Activated CD8-positive, alpha-beta memory T cell treated with anti-CD3 and anti-CD28 coated beads for 1 hour (primary cell): ENCODE results near the gene IFRD2.
"Not testable (repeated sequence)": the region's sequence is repeated elsewhere in the genome, so short reads cannot be mapped to it uniquely, and the experiment has no call there.

ENCODE experiments used
- DNase-seq, 2 donors: peaks; one replicate each; pipeline ENCODE4 v3.0.0-alpha.2; 2020; ENCODE audit warnings: low read depth in 1 of 2; ENCODE audit errors: extremely low read depth in 1 of 2

Gene IFRD2

DNA sequence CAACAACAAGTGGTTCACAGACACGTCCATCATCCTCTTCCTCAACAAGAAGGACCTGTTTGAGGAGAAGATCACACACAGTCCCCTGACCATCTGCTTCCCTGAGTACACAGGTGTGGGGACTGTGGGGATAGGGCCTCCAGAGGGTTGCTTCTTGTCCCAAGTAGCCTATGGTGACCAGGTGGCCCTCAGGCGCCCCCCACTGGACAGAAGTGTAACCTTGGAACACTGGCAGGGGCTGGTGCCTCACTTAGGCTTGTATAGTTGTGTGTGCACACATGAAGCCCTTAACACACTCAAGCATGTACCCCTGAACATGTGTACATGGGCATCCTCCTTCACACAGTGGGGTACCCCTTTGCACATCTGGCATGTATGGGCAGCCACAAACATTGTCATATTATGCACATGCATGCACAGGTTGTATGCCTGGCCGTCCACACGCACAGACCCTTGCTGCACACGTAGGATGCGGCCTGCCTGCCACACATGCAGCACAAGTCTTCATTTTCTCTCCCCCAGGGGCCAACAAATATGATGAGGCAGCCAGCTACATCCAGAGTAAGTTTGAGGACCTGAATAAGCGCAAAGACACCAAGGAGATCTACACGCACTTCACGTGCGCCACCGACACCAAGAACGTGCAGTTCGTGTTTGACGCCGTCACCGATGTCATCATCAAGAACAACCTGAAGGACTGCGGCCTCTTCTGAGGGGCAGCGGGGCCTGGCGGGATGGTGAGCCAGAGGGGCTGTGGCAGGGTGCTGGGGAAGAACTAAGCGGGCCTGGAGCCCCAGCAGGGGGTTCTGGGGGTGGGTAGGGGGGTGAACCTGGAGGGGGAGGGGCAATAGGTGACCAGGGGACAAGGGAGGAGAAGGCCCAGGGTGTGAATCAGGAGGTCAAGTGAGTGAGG, 35.0 kb downstream of the IFRD2 start:
- DNase-seq = no peak

DNA sequence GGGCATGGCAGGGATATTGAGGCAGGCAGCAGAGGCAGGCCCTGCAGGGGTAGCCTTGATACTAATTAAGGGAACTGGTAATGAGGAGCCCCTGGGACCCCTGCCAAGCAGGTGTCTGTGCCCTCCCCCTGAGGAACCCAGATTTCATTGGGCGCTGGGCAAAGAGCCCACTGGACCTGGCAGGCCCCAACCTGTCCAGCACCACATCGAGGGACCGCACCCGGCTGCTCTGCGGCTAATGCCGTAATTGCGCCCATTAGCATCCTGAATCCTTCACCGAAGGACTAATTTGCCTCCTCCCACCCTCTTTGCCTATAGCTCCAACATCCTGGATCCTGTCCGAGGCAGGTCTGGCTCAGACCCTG, 37.0 kb downstream of the IFRD2 start:
- no peak for DNase-seq

DNA sequence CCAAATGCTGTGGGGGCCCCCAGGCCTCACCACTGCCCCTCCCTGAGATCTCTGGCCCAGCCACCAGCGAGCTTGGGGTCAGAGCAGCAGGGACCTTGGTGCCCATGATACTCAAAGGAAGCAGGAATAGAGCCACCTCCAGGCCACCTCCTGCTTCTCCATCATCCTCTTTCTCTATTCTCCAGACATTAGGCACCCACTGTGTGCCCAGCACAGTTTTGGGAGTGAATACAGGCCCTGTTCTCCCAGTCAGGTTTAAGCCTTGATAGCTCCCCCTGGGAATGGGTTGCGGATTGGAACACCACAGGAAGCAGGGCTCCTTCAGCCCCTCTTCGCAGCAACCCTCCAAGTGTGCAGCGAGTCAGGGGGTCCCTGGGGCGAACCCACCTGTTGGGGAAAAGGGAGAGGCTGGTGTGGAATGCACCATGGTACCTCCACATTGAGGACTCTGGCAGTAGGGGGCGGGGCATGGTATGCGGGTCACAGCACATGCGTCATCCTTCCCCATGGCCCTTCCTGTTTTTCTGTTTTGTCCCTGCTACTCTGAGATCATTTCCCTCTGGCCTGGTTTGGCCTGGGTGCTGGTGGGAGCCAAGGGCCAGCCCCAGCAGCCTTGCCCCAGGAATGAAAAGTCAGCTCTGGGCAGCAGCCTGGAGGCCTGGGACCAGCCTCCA, 37.5 kb downstream of the IFRD2 start:
- DNase-seq = no peak

DNA sequence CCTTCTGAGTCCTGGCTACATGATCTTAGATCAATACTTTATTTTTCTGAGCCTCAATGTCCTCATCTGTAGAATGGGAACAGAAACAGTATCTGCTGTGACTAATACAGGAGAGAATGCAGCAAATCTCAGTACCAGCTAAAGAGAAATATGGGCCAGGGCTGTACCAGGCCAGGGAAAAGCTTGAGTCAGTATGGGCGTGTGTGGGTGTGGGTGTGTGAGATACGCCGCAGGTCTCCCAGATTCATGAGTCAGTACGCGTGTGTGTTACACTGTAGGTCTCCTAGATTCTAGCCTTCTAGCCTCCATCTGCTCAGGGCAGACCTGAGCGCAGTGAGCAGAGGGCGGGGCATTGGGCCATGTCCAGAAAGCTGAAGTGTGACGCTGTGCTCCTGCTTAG, 41.0 kb downstream of the IFRD2 start:
- DNase-seq = no peak

DNA sequence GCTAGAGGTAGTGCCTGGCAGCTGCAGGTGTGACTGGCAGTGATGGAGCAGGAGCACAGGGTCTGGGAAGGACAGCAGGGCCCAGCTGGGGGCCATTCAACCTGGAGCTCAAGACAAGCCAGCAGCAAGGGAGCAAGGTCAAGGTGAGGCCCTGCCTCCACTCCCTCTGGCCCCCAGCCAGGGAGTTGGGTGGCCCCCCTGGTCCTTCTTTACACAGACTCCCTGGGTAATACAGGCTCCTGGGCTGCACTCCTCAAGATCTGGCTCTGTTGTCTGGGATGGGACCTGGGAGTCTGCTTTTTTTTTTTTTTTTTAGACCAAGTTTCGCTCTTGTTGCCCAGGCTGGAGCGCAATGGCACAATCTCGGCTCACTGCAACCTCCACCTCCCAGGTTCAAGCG, 41.7 kb downstream of the IFRD2 start:
- DNase-seq = no peak

DNA sequence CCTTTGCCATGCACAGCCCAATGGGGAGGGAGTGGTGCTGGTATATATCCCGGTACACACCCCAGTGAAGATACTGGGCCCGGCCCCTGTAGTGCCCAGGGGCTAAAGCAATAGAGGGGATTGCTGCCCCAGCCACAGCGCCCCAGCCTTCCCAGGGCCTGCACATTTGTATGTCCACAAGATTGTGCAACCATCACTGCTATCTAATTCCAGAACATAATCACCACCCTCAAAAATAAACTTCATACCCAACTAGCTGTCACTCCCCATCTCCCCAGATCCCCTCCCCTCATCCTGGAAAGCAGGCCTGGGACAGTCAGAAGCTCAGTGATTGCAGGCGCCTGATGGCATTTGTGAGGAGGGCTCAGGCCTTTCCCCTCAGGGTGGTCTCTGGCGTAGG, 42.8 kb downstream of the IFRD2 start:
- DNase-seq = no peak

DNA sequence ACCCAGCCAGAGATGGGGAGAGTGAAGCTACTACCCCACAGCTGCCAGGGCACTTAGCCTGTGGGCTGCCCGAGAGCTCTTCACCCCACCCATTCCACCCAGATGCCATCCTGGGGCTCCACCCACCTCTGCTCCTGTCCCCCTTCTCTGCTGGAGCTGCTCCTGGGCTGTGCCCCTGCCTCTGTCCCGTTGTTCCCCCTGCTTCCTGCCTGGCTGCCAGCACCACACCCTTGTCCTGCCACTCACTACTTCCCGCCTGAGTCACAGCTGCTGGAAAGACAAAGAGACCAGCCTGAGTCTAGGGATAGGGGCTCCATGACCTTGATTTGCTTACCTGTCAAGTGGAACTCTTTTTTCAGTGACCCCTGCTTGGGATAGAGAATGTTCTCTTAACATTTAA, 43.8 kb downstream of the IFRD2 start:
- DNase-seq = no peak

DNA sequence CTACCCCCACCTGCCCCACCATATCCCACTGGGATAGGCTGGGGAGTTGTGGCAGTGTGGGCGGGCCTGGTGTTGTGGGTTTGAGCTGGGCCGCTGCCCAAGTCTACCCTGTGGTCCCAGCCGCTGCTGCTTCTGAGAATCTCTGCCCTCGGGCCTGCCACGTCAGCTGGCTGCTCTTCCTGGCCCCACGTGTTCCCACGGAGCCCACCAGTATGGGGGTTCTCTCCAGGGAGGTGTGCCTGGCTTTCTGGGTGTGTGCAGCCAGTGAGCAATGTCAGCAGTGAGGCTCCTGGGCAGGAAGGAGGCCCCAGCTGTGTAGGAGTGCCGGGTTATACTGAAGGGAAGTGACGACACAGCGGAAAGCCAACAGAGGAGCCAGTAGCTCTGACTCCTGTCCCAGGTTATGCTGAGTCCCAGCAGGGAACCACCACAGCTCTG, 45.7 kb downstream of the IFRD2 start:
- peak; percentile 59 to 60 for DNase-seq

DNA sequence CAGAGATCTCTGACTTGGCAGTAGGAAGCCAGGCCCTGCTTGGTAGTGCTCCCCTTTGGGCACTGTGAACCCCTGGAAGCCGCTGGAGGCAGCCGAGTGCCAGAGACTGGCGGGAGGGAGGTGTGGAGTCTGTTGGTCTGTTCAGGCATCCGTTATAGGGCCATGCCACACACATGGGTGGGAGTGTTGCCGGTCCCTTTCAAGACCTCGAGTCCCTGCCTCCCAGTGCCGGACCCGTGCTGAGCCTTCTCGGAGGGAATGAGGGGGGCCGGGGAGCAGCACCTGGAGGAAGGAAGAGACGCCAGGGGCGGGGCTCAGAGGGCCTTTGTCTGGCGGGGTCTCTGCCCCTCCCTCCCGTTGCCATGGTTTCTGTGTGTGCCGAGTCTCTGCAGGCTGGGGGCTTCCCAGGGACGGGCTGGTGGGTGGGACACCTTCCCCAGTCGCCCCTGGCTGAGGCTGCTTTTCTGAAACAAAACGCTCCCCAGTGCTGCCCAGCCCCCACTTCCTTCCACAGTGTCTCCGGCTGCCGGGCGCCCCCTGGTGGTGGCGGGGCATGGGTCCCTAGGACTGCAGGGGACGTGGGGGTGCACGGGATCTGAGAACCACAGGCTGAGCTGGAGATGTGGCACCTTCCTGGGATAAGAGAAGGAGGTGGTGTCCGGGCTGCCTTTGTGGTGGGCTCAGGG, 46.3 kb downstream of the IFRD2 start:
- peak; percentile 90 to 96 for DNase-seq

DNA sequence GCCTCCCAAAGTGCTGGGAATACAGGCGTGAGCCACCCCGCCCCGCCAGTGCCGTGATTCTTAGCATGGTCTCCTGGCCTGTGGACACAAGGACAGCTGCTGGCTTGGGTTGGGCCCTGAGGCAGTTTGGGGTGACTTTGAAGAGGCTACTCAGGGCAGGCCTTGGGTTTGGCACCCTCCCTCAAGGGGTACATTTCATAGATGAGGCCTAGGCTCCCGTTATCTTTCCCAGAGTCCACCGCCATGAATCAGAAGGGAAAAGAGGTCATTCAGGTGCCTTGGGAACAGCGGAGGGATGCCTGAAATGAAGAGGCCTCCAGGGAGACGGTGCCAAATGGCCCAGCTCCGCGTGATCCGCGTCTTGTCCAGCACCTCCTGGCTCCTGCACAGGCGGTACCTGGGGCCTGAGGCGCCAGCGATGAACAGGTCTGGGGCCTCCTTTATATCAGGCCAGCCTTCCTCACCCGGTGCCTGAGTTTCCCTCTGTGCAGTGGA, 46.9 kb downstream of the IFRD2 start:
- DNase-seq = no peak

DNA sequence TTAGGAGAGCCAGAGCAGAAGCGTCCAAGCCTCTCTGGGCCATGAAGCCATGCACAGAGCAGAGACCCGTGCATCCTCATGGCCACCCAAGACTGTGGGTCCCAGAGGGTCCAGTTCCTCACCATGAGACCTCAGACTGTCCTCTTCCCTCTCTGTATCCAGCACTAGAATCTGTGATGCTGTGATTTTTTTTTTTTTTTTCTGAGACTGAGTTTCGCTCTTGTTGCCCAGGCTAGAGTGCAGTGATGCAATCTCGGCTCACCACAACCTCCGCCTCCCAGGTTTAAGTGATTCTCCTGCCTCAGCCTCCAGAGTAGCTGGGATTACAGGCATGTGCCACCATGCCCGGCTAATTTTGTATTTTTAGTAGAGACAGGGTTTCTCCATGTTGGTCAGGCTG, 47.4 kb downstream of the IFRD2 start:
- DNase-seq = not testable (repeated sequence)

DNA sequence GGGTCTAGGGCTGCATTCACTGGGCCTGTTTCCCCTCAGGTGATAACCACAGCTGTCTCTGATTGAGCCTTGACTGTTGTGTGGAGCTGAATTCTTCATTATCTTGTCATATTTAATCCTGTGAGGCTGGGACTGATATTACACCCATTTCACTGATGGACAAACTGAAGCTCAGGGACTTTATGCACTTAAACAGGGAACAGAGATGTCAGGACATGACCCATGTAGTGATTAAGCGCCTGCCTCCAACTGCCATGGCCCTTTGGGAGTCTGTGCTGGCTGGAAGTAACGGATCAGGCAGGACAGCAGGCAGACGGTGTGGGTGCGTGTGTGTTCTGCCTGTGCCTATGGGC, 48.7 kb downstream of the IFRD2 start:
- DNase-seq = no peak

DNA sequence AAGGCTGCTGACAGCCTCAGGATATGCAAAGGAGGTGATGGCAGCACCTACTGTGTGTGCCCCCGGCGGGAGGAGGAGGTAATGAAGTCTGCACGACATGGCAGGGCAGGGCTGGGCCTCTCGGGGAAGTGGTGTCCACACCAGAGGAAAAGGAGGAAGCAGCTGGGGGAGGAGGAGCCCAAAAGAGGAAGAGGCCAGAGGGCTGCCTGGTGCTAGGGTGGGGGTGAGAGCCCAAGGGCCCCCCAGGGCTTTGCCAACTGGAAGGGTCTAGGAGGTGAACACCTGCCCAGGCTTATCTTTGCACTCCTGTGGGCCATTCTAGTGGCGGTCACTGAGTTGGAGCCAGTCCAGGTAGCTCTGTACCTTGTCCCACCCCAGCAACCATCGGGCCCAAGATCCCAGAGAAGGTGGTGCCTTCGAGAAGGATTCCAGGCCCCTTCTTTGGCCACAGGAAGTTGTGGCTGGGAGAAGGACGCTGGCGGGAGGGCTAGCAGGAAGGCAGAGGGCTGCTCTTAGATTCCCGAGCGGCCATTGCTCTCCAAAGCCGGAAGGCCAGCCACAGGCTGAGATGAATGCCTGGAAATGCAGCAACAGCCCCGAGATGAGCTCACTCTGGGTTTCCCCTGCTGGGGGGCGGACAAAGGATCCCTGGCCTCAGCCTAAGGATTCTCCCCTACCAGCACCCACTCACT, 49.2 kb downstream of the IFRD2 start:
- no peak for DNase-seq

DNA sequence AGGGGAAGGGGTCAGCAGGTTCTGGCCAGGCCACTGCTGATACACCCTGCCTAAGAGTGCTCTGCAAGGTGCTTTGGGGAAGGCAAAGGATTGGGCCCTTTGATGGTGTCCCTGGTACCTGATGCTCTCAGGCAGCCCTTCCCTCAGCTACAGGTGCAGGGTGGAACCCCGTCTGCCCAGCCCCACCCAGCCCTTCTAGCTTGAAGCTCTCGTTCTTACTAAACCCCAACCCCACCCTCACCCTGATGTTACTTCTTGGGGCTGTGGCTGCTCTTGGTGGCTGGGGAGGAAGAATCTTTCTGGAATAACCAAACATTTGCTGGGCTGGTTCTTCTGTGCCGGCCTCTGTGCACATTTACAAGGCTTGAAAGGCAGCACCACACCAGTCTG, 49.9 kb downstream of the IFRD2 start:
- no peak for DNase-seq

DNA sequence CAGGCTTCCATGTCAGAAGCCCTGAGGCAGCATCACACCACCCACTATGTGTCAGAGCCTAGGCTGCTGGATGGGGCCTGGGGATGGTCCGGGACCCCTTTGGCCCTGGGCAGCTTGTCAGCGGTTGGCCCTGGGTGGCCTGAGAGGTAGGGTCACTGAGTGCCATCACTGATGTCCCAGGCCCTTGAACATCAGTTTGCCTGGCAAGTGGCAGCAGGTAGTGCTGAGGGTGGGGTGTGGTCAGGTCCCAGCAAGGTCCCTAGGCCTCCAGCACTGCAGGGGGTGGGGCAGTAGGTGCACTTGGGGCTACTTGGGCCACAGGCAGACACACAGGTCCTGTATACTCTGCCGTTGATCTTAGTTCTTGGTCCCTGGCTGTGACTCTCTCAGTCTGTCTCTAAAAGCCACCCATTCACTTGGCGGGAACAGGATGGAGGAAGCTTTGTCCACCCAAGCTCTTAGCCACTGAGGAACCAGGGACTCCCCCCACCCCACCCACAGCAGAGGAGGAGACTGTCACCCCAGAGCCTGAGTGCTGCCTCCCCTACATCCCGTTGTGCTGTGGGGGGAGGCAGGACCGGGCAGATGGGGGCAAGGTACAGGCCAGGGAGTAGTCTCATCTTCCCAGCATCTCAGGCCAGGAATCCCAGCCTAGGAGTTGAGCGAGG, 50.4 kb downstream of the IFRD2 start:
- DNase-seq = no peak

DNA sequence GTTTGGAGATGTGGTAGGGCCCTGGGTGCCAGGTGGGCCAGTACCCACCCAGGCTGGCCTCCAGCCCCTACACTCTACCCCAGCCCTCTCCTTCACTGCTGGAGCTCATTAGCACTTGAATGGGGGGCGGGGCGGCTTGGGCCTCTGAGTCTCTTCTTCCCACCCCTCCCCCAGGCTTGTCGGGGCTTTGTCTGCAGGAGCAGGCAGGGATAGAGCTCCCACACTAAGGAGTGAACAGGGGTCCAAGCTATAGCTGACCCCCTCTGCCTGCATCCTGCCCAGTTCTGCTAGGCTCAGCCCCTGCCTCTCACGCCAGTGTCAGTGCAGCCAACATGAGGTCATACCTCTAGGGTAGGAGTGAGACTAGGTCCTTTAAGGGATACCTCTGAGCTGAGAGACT, 51.1 kb downstream of the IFRD2 start:
- no peak for DNase-seq

DNA sequence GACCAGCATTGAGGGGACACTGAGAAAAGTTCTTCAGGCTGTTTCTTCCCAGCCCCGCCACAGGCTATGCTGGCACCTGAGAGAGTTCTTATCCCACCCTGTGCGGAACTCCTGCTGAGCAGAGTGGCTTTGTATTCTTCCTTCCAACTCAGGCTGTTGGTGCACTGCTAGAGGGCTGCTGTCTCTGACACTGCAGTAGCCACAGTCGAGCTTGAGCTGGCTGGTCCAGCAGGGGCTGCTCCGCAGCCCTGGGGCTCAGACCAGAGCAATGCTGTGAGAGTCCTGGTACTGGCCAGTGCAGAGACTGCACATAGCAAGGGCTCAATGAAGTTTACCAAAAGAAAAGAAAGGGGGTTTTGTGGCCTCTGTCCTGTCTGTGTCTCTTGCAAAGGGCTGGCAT, 52.6 kb downstream of the IFRD2 start:
- DNase-seq = no peak

DNA sequence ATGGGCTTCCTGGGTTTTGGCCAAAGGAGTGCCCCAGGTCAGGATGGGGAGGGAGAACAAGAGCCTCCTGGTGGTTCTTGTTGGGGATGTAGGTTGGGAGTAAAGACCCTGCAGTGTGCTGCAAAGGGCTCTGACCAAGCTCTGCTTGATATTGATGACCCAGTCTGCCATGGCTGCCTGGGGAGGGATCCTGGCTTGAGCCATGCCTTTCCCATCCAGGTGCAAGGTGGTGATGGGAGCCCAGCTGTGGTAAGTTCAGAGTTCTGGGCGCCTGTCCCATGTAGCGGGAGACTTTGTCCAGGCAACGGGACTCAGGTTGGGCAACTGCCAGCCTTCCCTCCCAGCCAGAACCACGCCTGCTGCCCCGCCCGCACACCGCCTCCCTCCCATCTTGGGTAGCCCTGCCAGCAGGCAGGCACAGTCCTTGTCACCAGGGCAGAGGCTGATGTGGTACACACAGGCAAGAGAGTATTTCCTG, 53.6 kb downstream of the IFRD2 start:
- no peak for DNase-seq

DNA sequence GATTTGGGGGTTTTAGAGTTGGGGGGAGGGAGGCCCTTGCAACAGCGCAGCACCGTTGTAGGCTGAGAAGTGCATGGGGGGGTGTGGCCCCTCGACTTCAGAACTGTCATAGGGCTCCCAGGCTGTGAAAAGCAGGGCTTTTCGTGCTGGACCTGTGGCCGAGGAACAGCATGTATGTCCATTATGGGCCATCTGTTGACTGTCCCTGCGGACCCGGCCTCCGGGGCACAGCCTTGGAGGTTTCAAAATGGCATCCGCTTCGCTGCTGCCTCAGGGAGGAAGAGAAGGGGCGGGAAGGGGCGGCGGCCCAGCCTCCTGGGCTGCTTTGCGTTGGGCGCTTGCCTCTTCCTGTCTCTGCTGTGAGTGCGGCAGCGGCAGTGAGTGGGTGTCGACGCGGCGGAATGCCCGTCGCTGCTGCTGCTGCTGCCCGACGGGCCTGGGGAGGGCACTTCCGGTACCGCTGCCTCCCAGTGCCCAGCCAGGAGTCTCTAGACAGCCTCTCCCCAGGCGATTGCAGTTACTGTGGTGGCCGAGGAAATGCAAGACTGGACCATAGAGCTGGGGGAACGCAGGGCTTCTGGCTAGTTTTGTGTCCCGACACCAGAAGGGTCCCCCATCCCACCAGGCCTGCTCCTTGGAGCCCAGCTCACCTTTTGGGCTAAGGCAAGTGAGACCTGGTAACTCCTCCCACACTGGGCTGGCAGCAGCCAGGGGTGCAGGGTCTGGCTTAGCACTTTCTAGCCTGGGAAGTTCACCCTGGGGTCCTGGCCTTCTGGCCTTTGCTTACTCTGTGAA, 54.3 kb downstream of the IFRD2 start:
- peak; percentile 58 to 77 for DNase-seq
